ENCODE results near the gene COPS4.

DNA sequence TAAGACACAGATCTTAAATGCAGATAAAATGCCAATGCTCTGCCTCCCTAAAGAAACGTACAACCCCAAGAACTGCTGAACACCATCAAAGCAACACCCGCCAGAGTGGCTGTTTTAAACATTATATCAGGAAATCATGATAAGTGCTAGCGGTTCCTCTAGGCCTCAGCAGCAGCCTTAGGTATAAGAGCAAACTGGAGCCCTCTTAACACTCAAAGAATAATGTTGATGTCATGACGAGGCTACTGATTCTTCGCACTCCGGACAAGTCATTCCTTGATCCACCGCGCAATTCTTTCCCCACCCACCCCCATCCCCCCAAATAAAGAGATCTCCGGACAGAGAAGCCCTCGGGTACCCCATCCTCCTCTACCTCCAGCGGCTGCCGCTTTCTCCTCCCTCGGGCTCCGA lies 24.9 kb upstream of the COPS4 start:
- TF ChIP-seq, protein P1, sequence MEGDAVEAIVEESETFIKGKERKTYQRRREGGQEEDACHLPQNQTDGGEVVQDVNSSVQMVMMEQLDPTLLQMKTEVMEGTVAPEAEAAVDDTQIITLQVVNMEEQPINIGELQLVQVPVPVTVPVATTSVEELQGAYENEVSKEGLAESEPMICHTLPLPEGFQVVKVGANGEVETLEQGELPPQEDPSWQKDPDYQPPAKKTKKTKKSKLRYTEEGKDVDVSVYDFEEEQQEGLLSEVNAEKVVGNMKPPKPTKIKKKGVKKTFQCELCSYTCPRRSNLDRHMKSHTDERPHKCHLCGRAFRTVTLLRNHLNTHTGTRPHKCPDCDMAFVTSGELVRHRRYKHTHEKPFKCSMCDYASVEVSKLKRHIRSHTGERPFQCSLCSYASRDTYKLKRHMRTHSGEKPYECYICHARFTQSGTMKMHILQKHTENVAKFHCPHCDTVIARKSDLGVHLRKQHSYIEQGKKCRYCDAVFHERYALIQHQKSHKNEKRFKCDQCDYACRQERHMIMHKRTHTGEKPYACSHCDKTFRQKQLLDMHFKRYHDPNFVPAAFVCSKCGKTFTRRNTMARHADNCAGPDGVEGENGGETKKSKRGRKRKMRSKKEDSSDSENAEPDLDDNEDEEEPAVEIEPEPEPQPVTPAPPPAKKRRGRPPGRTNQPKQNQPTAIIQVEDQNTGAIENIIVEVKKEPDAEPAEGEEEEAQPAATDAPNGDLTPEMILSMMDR (IDR thresholded peaks at IDR 0.05) = no peak
- no peak for TF ChIP-seq POLR2A (IDR thresholded peaks at IDR 0.05)

Data from heart left ventricle (tissue), 13 donors.